NCI-H774 (cell line): Measurements from ENCODE around the gene CITED4.

Experiments used
- DNase-seq: peaks from one replicate; lab custom pipeline; 2025; lab: John Stamatoyannopoulos, UW

The CITED4 gene

GRCh38 chr1:40833979-40834378, 28.2 kb downstream of the CITED4 start:
- no peak for DNase-seq

DNA sequence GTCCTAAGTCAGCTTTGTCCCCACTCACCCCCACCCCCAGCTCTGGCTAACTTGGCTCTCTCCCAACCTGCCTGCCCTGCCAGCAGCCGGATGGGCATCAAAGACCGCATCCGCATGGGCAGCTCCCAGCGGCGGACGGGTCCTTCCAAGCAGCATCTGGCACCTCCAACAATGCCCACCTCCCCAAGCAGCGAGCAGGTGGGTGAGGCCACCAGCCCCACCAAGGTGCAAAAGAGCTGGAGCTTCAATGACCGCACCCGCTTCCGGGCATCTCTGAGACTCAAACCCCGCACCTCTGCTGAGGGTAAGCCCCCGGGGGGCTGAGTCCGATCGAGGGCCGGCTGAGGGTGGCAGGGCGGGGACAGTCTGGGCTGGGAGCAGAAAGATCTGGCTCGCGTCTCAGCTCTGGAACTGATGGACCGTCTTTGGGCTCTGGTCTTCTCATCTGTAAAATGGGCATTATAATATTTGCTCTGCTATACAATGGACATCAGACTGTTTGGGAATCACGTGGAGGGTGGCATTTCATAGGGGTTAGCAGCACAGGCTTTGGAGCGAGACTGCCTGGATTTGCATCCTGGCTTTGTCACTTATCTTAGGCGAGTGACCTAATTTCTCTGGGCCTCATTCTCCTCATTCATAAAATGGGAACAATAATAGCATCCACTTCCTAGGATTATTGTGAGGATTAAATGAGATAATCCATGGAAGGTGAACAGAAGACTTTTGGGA, 31.0 kb downstream of the CITED4 start:
- no peak for DNase-seq

GRCh38 chr1:40830419-40830943, 31.7 kb downstream of the CITED4 start:
- DNase-seq = no peak

DNA sequence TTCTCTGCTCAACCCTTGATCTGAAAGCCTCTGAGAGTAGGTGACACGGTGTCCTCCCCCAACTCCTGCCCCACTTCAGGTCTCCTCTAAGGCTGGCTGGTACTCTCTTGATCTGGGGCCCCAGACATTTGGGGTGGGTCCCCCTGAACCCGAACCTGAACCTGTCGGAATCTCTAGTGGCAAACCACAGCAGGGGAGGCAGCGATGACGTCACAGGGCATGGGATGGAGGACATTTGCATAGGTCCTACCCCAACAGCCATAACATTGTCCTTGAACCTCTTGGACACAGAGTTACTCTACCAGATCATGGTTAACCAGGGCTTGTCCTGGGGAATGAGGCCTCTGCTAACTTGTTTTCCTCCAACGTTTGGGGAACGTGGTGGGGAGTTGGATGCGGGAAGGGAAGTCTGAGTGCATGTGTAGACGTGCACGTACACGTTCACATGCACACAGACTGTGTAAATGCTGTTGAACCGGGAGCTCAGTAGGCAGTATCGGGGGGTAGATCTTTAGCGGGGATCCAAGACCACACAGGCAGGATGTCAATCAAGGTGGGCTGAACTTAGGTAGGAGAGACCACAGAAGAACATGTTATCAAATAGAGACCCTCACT, 32.4 kb downstream of the CITED4 start:
- DNase-seq = no peak

DNA sequence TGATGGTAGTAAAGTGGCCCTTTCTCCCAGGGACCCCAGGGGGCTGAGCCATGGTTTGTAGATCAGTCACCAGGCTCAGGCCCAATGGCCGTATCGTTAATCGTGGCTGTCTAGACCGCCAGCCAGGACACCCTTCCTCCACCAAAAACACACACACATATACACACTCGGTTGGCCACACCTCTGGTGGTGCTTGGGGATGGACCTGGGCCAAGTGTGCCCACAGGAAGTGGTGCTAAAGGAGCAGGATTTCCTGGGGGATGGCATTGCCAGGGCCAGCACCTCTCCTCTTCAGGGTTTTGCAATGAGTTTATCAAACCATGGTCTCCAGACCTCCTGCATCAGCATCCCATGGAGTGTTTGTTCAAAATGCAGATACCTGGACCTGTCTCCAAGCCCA, 36.2 kb downstream of the CITED4 start:
- no peak for DNase-seq

DNA sequence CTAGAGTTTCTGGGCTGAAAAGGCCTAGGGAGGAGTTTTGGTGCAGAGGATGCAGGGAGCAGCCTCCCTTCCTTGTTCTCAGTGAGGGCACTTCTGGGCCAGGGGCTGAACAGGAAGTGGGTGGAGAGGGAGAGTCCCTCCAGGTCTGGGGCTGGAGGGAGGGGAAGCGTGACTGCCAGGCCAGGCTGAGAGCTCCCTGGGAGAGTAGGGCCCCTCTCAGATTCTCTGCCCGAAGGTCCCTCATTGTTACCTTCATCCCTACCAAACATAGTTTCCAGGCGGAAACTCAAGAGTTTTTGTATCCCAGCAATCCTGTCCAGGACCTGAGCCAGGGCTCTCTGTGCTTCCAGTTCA, 36.8 kb downstream of the CITED4 start:
- DNase-seq = no peak

DNA sequence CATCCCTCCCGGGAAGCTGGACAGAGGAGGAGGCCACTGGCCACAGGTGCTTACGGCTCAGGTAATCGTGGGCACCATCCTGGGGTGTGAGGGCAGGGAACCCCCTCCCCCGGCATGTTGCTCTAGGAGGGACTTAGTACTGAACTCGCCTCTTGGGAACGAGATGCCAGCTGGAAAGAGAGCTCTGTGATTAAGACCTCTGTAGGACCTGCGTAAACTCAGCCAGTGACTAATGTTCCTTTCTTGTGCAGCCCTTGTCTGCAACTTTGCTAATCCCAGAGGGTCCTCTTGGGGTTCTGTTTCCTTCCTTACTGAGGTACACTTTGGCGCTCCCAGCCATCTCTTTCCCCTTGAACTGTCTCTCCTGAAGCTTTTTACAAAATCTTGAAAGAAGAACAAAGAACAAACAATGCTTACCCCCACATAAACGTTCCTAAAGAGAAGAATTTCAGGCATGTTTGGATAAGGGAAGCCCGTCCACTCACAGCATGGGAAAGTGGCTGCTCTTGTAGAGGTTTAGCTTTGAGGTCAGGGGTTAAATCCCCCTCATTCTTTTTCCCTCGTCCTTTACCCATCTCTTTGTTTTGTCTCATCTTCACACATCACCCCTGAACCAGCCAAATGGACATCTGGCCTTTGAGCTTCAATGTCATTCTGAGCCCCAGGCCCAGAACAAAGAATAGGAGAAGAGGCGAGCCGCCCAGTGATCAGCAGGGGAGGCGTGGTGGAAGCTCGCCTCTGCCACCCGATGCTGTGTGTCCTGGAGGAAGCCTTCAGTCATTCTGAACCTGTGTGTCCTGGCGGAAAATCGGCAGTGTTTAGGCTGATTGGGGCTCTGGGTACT, 37.4 kb downstream of the CITED4 start:
- DNase-seq = no peak

DNA sequence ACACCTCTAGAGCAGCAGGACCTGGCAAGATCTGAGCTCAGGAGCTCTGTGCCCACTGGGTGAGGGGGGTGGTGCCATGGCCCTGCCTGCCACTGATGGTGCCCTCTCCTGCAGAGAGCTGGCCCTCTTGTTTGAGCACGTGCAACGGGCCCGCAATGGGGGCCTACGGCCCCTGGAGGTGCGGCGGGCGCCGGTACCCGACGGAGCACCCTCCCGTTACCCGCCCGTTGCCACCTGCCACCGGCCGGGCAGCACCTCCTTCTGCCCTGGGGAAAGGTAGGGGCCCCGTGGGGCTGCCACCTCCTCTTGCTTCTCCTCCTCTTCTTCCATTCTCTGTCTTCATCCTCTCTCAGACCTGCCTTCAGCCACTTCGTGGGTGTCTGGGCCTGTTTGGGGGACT, 38.2 kb downstream of the CITED4 start:
- no peak for DNase-seq

DNA sequence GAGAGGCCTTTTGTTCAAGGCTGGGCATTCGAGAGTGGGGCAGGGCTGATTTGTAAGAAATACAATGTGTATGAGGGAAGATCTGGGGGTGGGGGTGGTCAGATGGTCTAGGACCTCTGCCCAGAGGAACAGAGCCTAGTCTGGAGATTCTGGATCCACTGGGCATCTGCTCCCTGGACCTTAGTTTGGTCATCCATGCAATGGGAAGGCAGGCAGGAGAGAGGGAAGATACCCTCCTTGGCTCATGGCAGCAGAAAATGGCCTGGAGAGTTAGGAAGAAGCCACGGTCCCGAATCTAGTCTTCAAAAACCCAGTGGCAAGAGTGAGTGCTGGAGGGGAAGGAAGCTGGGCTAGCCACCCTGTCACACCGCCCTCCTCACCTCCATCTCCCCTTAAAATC, 38.8 kb downstream of the CITED4 start:
- DNase-seq = no peak

- DNase-seq = no peak
Measured at GRCh38 chr1:40822890-40823289, 39.3 kb downstream of the CITED4 start.

DNA sequence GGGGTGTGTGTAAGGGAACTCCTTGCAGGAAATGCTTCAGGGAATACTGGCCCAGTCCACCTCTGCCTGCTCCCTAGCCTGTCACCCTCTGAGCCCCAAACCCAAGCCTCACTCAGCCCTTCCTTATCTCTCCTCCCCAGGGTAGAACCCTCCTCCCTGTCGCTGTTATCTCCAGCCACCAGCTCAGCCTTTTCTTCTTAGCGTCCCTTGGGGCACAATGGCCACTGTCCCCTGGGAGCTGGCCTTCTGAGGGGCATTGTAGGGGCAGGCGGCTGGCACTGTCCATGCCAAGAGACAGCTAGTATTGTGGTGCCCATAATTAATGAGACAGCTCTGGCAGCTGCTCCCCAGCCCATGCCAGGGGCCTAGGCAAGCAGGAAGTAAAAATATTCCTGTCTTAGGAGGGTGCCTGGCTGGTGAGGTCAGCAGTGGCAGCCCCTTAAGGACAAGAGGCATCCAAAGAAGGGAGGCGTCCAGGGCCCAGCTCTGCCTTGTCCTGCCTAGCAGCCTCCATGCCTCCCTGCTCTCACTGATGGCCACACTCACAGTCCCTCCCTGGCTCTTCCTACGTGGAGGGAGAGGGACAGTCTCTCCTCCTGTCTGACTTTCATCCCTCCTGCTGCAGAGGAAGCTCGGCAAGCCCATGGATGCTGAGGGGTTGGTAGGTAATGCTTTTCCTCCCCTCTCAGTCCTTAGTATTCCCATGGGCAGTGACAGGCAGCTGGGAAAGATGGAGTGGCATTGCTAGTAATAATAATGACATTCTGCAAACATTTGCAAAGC, 41.1 kb downstream of the CITED4 start:
- DNase-seq = peak; percentile 89

DNA sequence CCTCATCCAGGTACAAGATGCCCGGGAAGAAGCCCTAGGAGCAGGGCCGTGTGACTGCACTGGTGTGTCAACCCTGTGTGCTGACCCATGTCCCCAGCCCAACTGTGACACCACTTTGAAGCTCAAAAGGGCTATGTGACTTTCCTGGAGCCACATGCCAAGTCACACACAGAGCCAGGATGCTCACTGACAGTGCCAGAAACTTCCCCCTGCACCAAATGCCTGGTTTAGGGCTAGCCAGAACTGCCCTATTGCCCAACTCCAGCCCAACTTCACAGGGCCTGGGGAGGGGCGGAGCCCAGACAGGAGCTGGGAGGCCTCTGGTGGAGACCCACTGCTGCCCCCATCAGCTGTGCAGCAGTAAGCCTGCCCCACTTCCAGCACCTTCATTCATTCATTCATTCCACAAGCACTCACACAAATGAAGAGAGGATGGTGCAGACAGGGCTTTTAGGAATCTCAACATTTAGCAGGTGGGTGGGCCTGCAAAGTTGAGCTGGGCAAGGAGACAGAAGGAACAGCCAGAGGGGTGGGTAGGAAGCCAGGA, 41.8 kb downstream of the CITED4 start:
- DNase-seq = no peak

- no peak for DNase-seq
Measured at GRCh38 chr1:40819101-40819500, 43.1 kb downstream of the CITED4 start.

DNA sequence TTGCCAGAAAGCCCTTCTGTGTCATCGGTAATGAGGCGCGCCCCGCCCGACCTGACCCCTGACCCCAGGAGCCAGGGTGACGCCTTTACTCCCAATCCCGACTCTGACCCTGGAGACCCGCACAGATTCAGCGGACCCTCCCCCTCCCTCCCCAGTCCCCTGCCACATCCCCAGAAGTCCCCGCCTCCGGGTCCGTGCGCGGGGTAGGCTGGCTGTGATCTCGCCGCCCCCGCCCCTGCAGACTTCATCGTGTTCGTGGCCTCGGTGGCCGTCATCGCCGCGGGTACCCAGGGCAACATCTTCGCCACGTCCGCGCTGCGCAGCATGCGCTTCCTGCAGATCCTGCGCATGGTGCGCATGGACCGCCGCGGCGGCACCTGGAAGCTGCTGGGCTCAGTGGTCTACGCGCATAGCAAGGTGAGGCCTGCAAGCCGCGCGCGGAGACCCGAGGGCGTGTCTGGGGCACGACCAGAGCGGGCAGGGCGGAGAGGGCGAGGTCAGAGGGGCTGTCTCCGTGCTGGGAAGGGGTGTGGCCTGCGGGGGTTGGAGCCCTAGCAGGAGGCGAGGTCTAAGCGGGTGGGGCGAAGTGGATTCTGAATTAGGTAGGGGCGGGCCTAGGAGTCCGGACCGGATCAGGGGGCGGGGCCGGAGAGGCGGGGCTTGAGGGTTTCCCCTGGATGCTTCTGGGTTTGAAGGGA, 43.8 kb downstream of the CITED4 start:
- DNase-seq = peak; percentile 62

GRCh38 chr1:40817791-40818263, 44.3 kb downstream of the CITED4 start:
- DNase-seq = no peak

DNA sequence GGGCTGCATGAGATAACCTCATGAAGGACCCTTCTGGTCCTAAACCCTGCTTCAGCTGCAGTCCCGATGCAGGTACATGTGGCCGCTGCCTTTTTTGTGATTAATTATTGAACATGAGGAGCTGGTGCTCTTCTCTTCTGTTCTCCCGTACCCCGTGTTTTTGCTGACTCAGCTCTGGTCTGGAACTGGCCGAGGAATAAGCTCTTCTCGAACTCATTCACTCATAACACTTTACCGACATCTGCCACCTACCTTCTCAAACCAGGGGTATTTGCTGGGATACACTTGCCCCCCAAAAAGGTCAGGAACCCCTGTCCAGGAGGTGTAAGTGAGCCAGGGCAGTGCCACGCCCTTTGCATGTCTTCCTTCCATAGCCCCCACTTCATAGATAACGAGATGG, 46.7 kb downstream of the CITED4 start:
- no peak for DNase-seq
